Measurements from ENCODE around the gene CACNG6. TPM values are rescaled to one million over a fixed set of nuclear protein-coding genes. Genes with fewer than 3 reads are reported as not detected.

Gene CACNG6
- total and polyA plus RNA-seq, 10 donors, result not detected

- DNase-seq, result peak; percentile 8
- Histone ChIP-seq H3K36me3 (no peaks in the 10 kb centered on the region), H3K27me3 (replicated peaks in 1 of 7) (peaks cover 0 to 87% (median 6%) of the 10 kb centered on the region in 7 donors), H3K9me3 (no peaks in the 10 kb centered on the region), H3K27ac (no peak overlapping the region), H3K4me3 (no peak overlapping the region), H3K4me1 (peaks cover 0 to 26% (median under 1%) of the 10 kb centered on the region in 6 donors)
- WGBS, 5 donors, result 59 to 74% (median 67%) methylated on average over 3 of the region's 3 CpGs
- TF ChIP-seq POLR2AphosphoS5 (IDR thresholded peaks at IDR 0.05) (no peak), POLR2A (IDR thresholded peaks at IDR 0.05) (no peak)
- TF ChIP-seq, protein P1, sequence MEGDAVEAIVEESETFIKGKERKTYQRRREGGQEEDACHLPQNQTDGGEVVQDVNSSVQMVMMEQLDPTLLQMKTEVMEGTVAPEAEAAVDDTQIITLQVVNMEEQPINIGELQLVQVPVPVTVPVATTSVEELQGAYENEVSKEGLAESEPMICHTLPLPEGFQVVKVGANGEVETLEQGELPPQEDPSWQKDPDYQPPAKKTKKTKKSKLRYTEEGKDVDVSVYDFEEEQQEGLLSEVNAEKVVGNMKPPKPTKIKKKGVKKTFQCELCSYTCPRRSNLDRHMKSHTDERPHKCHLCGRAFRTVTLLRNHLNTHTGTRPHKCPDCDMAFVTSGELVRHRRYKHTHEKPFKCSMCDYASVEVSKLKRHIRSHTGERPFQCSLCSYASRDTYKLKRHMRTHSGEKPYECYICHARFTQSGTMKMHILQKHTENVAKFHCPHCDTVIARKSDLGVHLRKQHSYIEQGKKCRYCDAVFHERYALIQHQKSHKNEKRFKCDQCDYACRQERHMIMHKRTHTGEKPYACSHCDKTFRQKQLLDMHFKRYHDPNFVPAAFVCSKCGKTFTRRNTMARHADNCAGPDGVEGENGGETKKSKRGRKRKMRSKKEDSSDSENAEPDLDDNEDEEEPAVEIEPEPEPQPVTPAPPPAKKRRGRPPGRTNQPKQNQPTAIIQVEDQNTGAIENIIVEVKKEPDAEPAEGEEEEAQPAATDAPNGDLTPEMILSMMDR (IDR thresholded peaks at IDR 0.05 in 8 of 11, conservative IDR thresholded peaks at IDR 0.05 in 3 of 11), result no peak
- intact Hi-C loops (cut with DNase I; ENCODE audit: low total_unique reads), result loop anchor here (10.0 kb wide), 1 partner anchor 124 kb away; the partner anchor contains the start of gene CACNG7
Observed at GRCh38 chr19:54029301-54029700, 37.9 kb downstream of the CACNG6 start.

DNA sequence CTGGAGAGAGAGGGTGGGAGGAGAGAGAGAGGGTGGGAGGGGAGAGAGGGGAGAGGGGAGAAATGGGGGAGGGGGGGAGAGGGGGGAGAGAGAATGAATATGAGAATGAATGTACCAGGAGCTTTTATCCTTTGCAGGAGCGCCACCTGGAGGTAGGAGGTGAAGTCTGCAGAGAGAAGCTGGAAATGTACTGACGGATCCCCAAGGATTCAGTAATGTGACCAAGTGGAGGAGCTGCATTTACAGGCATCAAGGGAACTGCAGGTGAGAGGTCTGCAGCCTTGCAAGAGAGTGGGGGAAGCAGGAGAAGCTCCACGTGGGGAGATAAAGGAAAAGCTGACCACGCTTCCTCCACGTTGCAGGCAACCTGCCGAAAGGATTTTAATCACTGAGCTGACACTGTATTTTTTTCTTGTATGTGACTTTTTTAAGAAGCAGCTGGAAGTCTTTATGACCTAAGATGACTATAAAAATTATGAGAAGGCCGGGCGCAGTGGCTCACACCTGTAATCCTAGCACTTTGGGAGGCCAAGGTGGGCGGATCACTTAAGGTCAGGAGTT is 38.6 kb downstream of the CACNG6 start:
- TF ChIP-seq POLR2AphosphoS5 (IDR thresholded peaks at IDR 0.05) (no peak), POLR2A (IDR thresholded peaks at IDR 0.05) (no peak)
- TF ChIP-seq, protein P1 (IDR thresholded peaks at IDR 0.05 in 8 of 11, conservative IDR thresholded peaks at IDR 0.05 in 3 of 11), result peak; percentile 17 to 72 (median 56)
- H3K36me3 ChIP-seq, result no peaks in the 10 kb centered on the region
- DNase-seq, result peak; percentile 76
- H3K27ac ChIP-seq, result no peak overlapping the region
- WGBS, 5 donors, result 31 to 40% (median 37%) methylated on average over 9 of the region's 9 CpGs
- H3K27me3 ChIP-seq (replicated peaks in 1 of 7), result peaks cover 0 to 86% (median under 1%) of the 10 kb centered on the region in 7 donors
- intact Hi-C loops (cut with DNase I; ENCODE audit: low total_unique reads), result loop anchor here (10.0 kb wide), 1 partner anchor 125 kb away; the partner anchor contains the start of gene CACNG7
- peaks cover 0 to 25% (median 0%) of the 10 kb centered on the region in 6 donors for H3K4me1 ChIP-seq
- H3K4me3 ChIP-seq, result no peak overlapping the region
- H3K9me3 ChIP-seq, result no peaks in the 10 kb centered on the region

DNA sequence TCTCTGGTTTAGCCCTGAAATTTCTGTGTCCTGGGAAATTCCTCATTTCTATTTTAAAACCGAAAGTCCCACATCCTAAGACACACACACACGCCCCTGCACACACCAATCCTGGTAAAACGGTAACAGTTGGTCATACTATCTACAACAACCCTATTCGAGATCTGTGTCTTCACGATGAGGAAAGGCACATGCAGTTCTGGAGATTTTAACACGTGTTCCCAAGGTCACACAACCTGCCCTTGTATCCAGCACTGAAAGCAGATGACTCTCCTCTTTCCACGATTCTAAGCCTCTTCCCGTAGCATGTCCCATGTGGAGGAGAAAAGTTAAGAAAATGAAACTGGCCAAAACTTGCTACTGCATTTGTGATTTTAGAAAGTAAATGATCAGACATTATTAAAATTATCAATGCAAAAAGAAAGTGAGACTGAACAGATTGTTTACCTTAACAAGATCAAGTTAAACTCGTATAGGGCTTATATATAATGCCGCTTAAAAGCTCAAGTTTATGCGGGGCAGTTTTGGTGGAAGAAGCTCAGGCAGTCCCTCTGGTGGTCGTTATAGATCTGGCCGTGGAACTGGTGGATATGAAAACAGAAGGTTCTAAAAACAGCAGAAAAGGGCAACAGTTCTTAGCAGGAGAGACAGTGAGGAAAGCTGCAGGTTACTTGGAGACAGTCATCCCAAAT is 39.6 kb downstream of the CACNG6 start:
- intact Hi-C loops (cut with DNase I; ENCODE audit: low total_unique reads), result no loop called here
- Histone ChIP-seq H3K27me3 (replicated peaks in 1 of 7) (peaks cover 0 to 81% (median 0%) of the 10 kb centered on the region in 7 donors), H3K9me3 (no peaks in the 10 kb centered on the region), H3K4me3 (no peak overlapping the region), H3K27ac (no peak overlapping the region), H3K36me3 (no peaks in the 10 kb centered on the region), H3K4me1 (peaks cover 0 to 25% (median 0%) of the 10 kb centered on the region in 6 donors)
- no peak for DNase-seq
- no peak for TF ChIP-seq POLR2A (IDR thresholded peaks at IDR 0.05)
- TF ChIP-seq, protein P1 (IDR thresholded peaks at IDR 0.05 in 8 of 11, conservative IDR thresholded peaks at IDR 0.05 in 3 of 11), result peak in 1 of 11 experiments; percentile 17
- WGBS, 5 donors, result 42 to 47% (median 44%) methylated on average over 13 of the region's 13 CpGs
